ENCODE results near the gene VCAN.

VCAN gene

DNA sequence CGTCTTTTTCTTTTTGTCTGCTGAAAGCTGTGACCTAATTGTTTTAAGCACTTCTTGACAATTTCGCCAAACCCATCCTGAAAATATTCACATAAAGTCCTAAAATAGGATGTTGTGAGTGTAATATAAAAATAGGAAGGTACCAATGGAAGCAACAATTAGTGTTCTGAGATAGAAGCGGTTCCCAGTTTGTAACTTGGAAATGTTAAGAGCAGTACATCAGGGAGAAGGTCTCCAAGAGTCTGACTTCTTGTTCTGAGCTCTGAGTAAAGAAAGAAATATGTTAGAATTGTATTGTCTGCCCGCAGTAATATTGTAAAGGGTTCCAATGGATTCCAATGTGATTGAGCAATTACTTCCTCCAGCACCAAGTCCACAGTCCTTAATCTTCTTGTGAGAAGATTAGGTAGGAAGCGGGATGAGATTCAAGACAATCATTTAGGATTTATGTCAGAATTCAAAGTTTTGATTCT is 3.9 kb downstream of the VCAN start:
- ATAC-seq (ENCODE audit: low read depth) (peak; percentile 47), DNase-seq (ENCODE audit: low spot score) (no peak)
- Histone ChIP-seq H3K4me3 (ENCODE audit: severe bottlenecking) (no peak overlapping the region), H3K27me3 (ENCODE audit: insufficient read depth, poor library complexity, severe bottlenecking) (peaks cover 35% of the 10 kb centered on the region), H3K4me1 (ENCODE audit: insufficient read depth, poor library complexity, severe bottlenecking) (peaks cover 11% of the 10 kb centered on the region), H3K36me3 (ENCODE audit: low read depth) (no peaks in the 10 kb centered on the region), H3K9me3 (ENCODE audit: severe bottlenecking) (no peaks in the 10 kb centered on the region), H3K27ac (ENCODE audit: poor library complexity, severe bottlenecking) (peak overlapping the region; percentile 53)
- TF ChIP-seq, protein P1, sequence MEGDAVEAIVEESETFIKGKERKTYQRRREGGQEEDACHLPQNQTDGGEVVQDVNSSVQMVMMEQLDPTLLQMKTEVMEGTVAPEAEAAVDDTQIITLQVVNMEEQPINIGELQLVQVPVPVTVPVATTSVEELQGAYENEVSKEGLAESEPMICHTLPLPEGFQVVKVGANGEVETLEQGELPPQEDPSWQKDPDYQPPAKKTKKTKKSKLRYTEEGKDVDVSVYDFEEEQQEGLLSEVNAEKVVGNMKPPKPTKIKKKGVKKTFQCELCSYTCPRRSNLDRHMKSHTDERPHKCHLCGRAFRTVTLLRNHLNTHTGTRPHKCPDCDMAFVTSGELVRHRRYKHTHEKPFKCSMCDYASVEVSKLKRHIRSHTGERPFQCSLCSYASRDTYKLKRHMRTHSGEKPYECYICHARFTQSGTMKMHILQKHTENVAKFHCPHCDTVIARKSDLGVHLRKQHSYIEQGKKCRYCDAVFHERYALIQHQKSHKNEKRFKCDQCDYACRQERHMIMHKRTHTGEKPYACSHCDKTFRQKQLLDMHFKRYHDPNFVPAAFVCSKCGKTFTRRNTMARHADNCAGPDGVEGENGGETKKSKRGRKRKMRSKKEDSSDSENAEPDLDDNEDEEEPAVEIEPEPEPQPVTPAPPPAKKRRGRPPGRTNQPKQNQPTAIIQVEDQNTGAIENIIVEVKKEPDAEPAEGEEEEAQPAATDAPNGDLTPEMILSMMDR (IDR thresholded peaks at IDR 0.05; ENCODE audit: poor library complexity, severe bottlenecking) = no peak

DNA sequence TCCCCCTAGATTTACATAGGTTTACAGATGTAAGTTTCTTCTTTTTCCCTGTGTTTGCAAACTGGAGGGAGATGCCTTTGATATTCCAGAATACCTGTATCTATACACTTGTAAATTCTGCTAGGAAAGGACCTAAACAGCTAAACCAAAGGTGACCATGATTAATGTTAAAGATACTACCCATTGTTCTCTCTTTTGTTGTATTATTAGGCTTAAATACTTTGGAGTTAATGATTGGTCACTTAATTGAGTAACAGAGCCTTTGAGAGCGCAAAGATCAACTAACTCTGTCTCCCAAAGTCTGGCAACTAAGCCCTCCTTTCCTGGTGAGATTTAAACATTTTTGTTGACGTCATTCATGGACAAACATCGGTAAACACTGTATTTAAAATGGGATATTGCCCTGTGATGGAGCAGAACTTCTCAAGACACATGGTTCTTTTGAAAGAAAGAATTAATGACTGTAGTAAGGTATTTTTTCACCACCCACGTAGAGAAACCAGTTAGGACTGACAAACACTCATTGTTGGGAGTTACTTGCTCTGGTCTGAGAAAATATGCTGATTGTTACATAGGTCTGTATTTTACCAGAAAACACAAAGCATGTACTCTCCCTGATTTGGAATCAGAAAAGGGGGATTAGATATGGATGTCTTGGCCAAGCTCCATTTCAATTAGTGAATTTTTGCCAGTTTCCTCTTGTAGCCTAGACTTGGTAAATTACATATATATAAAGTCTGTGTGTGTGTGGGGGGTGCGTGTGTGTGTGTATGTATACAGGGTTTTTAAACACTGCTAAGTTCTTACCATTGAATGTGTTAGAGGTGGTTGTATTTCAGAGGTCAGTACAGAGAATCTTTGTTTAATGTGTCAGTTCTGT is 4.6 kb downstream of the VCAN start:
- ATAC-seq (ENCODE audit: low read depth) (no peak), DNase-seq (ENCODE audit: low spot score) (no peak)
- Histone ChIP-seq H3K36me3 (ENCODE audit: low read depth) (no peaks in the 10 kb centered on the region), H3K9me3 (ENCODE audit: severe bottlenecking) (no peaks in the 10 kb centered on the region), H3K27me3 (ENCODE audit: insufficient read depth, poor library complexity, severe bottlenecking) (peaks cover 28% of the 10 kb centered on the region), H3K4me3 (ENCODE audit: severe bottlenecking) (no peak overlapping the region), H3K27ac (ENCODE audit: poor library complexity, severe bottlenecking) (peak overlapping the region; percentile 53), H3K4me1 (ENCODE audit: insufficient read depth, poor library complexity, severe bottlenecking) (peaks cover 11% of the 10 kb centered on the region)
- TF ChIP-seq, protein P1 (IDR thresholded peaks at IDR 0.05; ENCODE audit: poor library complexity, severe bottlenecking) = no peak

GRCh38 chr5:83482961-83483360 is 11.4 kb downstream of the VCAN start:
- TF ChIP-seq, protein P1 (IDR thresholded peaks at IDR 0.05; ENCODE audit: poor library complexity, severe bottlenecking) = no peak
- no peak for ATAC-seq (ENCODE audit: low read depth)
- DNase-seq (ENCODE audit: low spot score) = no peak
- Histone ChIP-seq H3K4me3 (ENCODE audit: severe bottlenecking) (no peak overlapping the region), H3K9me3 (ENCODE audit: severe bottlenecking) (no peaks in the 10 kb centered on the region), H3K27me3 (ENCODE audit: insufficient read depth, poor library complexity, severe bottlenecking) (no peaks in the 10 kb centered on the region), H3K36me3 (ENCODE audit: low read depth) (no peaks in the 10 kb centered on the region), H3K27ac (ENCODE audit: poor library complexity, severe bottlenecking) (no peak overlapping the region), H3K4me1 (ENCODE audit: insufficient read depth, poor library complexity, severe bottlenecking) (no peaks in the 10 kb centered on the region)

GRCh38 chr5:83484294-83484693 is 12.8 kb downstream of the VCAN start:
- no peak overlapping the region for H3K27ac ChIP-seq (ENCODE audit: poor library complexity, severe bottlenecking)
- ATAC-seq (ENCODE audit: low read depth) (no peak), DNase-seq (ENCODE audit: low spot score) (no peak)
- no peaks in the 10 kb centered on the region for H3K36me3 ChIP-seq (ENCODE audit: low read depth)
- no peak overlapping the region for H3K4me3 ChIP-seq (ENCODE audit: severe bottlenecking)
- no peaks in the 10 kb centered on the region for H3K4me1 ChIP-seq (ENCODE audit: insufficient read depth, poor library complexity, severe bottlenecking)
- no peaks in the 10 kb centered on the region for H3K9me3 ChIP-seq (ENCODE audit: severe bottlenecking)
- no peaks in the 10 kb centered on the region for H3K27me3 ChIP-seq (ENCODE audit: insufficient read depth, poor library complexity, severe bottlenecking)
- TF ChIP-seq, protein P1 (IDR thresholded peaks at IDR 0.05; ENCODE audit: poor library complexity, severe bottlenecking) = no peak

- Histone ChIP-seq H3K36me3 (ENCODE audit: low read depth) (no peaks in the 10 kb centered on the region), H3K4me1 (ENCODE audit: insufficient read depth, poor library complexity, severe bottlenecking) (no peaks in the 10 kb centered on the region), H3K27me3 (ENCODE audit: insufficient read depth, poor library complexity, severe bottlenecking) (no peaks in the 10 kb centered on the region), H3K4me3 (ENCODE audit: severe bottlenecking) (no peak overlapping the region), H3K27ac (ENCODE audit: poor library complexity, severe bottlenecking) (no peak overlapping the region), H3K9me3 (ENCODE audit: severe bottlenecking) (no peaks in the 10 kb centered on the region)
- TF ChIP-seq, protein P1 (IDR thresholded peaks at IDR 0.05; ENCODE audit: poor library complexity, severe bottlenecking) = no peak
- DNase-seq (ENCODE audit: low spot score) = no peak
- ATAC-seq (ENCODE audit: low read depth) = no peak
These were observed 14.3 kb downstream of the VCAN start for GRCh38 chr5:83485842-83486241.
